Measurements from ENCODE around the gene CAPN10.

Gene CAPN10

DNA sequence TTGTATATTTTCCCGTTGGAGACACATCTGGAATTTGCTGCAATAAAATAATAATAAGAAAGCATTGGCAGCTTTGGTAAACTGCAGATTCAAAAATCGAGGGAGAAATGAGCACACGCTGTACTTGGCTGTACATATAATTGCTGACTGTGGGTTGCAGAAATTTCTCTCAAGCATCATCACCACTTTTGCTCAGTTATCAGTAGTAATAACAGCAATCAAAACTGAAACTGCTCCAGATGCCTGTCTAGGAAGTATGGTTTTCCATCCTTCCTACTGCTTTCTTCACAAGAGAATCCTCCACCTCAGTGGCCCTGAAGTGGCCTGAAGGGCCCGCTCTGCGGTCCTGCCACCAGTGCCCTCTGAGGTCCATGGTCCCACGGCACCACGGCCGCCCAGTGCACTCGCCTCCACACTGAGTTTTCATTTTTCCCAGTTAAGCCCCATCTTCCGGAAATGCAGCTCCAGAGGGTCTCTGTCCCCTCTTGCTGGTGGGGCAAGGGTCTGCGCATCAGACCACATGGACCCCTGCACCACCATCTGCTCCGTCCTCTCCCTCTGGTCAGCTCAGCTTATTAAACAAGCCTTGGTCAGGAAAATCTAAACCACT lies 22.5 kb upstream of the CAPN10 start:
- H3K79me2 ChIP-seq (ENCODE audit: insufficient read depth, low read length), result peaks cover 24% of the 10 kb centered on the region
- H2AFZ ChIP-seq (ENCODE audit: low read depth, low read length, severe bottlenecking), result no peak overlapping the region
- H3K27me3 ChIP-seq (ENCODE audit: low read length), result no peaks in the 10 kb centered on the region
- no peaks in the 10 kb centered on the region for H3K9me3 ChIP-seq (ENCODE audit: insufficient read depth, low read length)
- H3K9me2 ChIP-seq (replicated peaks; ENCODE audit: insufficient read depth, low read length), result no peaks in the 10 kb centered on the region
- H3K4me3 ChIP-seq (ENCODE audit: insufficient read depth, low read length, poor library complexity, severe bottlenecking), result no peak overlapping the region
- no peaks in the 10 kb centered on the region for H4K20me1 ChIP-seq (ENCODE audit: low read depth, low read length)
- H3K4me2 ChIP-seq (ENCODE audit: low read depth, low read length, poor library complexity, severe bottlenecking), result no peak overlapping the region
- no peaks in the 10 kb centered on the region for H3K36me3 ChIP-seq (ENCODE audit: low read length)
- no peak for TF ChIP-seq EZH2phosphoT487 (conservative IDR thresholded peaks at IDR 0.05; ENCODE audit: low read length)
- TF ChIP-seq, protein P1, sequence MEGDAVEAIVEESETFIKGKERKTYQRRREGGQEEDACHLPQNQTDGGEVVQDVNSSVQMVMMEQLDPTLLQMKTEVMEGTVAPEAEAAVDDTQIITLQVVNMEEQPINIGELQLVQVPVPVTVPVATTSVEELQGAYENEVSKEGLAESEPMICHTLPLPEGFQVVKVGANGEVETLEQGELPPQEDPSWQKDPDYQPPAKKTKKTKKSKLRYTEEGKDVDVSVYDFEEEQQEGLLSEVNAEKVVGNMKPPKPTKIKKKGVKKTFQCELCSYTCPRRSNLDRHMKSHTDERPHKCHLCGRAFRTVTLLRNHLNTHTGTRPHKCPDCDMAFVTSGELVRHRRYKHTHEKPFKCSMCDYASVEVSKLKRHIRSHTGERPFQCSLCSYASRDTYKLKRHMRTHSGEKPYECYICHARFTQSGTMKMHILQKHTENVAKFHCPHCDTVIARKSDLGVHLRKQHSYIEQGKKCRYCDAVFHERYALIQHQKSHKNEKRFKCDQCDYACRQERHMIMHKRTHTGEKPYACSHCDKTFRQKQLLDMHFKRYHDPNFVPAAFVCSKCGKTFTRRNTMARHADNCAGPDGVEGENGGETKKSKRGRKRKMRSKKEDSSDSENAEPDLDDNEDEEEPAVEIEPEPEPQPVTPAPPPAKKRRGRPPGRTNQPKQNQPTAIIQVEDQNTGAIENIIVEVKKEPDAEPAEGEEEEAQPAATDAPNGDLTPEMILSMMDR (IDR thresholded peaks at IDR 0.05; ENCODE audit: insufficient read depth, low read length, poor library complexity, severe bottlenecking), result no peak
- peaks cover 34% of the 10 kb centered on the region for H3F3A ChIP-seq (ENCODE audit: insufficient read depth)
- no peak overlapping the region for H3K9ac ChIP-seq (ENCODE audit: low read length)
- H3K27ac ChIP-seq (ENCODE audit: low read depth, low read length), result peak overlapping the region; percentile 93; the same call in 1 of the 2 replicates

DNA sequence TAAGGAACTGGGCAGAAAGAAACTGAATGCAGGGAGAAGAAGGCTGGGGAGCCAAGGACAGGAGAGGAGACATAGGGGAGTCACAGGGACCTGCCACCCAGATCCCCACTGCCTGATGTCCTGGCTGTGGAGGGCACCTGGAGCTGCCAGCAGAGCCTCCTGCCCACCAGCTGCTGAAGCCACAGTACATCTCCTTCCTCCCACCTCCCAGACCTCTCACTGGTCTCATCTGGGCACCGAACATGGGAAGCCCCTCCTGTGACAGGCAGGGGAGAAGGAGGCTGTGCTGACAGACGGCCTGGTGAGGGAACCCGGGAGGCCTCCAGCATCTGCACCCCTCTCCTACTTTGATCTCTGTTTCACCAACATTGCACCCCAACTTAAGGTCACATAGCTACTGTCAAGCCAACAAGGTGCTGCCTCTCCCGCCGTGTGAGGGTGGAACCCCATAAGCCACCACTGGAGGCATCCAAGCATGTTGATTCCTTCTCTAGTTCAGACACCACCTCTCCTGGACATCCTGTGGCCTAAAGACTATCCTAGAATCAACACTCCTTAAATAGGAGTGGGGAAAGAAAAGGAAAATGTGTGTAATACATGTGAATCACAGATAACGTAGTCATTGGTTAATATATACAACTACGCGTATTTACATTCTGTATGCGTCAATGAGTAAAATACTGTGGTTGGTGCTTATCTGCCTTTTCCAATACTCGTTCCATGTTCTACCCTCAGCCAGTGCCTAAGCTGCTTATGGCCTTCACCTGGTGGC lies 21.8 kb upstream of the CAPN10 start:
- H3K4me2 ChIP-seq (ENCODE audit: low read depth, low read length, poor library complexity, severe bottlenecking), result peak overlapping the region; percentile 93
- H4K20me1 ChIP-seq (ENCODE audit: low read depth, low read length), result no peaks in the 10 kb centered on the region
- peak overlapping the region; percentile 93 for H3K27ac ChIP-seq (ENCODE audit: low read depth, low read length)
- no peaks in the 10 kb centered on the region for H3K9me2 ChIP-seq (replicated peaks; ENCODE audit: insufficient read depth, low read length)
- peaks cover 32% of the 10 kb centered on the region for H3F3A ChIP-seq (ENCODE audit: insufficient read depth)
- H3K27me3 ChIP-seq (ENCODE audit: low read length), result no peaks in the 10 kb centered on the region
- peak overlapping the region; percentile 73 for H3K9ac ChIP-seq (ENCODE audit: low read length)
- H3K4me3 ChIP-seq (ENCODE audit: insufficient read depth, low read length, poor library complexity, severe bottlenecking), result no peak overlapping the region
- no peak for TF ChIP-seq EZH2phosphoT487 (conservative IDR thresholded peaks at IDR 0.05; ENCODE audit: low read length)
- TF ChIP-seq, protein P1 (IDR thresholded peaks at IDR 0.05; ENCODE audit: insufficient read depth, low read length, poor library complexity, severe bottlenecking), result no peak
- H3K79me2 ChIP-seq (ENCODE audit: insufficient read depth, low read length), result peaks cover 24% of the 10 kb centered on the region
- H3K9me3 ChIP-seq (ENCODE audit: insufficient read depth, low read length), result no peaks in the 10 kb centered on the region
- H3K36me3 ChIP-seq (ENCODE audit: low read length), result no peaks in the 10 kb centered on the region
- no peak overlapping the region for H2AFZ ChIP-seq (ENCODE audit: low read depth, low read length, severe bottlenecking)

DNA sequence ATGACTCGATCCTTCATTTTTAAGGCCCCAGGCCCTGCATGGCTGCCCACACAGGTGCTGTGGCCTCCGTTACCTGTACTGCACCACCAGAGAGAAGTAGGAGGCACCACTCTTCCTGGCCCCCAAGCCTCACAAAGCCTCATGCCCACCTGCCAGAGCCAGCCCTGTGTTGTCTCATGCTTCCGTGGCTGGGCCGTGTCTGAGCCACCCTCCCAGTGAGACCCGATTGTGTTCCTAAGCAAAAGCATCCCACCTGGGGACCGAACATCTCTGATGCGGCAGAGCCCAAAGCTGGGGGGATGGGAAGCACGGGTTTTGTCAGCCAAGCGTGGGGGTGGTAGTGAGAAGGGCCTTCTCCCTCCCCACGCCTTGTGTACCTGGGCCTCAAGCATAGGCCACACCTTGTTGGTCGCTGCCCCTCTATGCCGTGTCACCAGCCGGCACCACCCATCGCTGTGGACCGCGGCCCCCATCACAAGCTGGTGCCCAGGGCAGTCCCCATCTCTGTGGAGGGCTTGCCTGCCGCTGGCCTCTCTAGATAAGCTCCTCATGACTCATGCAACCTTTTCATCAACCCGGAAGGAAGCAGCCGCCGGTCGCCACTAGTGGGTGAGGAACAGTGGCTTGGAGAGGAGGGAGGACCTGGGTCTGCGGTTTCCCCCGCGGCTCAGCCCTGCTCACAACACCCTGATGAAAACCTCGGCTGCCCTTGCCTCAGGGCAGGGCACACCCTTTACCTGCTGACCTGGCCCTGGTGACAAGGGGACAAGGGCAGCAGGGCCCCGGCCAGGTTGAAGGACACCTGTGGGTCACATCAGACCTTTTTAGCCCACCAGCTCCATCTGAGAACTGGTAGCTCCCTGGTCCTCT lies 21.0 kb upstream of the CAPN10 start:
- H3F3A ChIP-seq (ENCODE audit: insufficient read depth), result peaks cover 28% of the 10 kb centered on the region
- no peaks in the 10 kb centered on the region for H3K9me2 ChIP-seq (replicated peaks; ENCODE audit: insufficient read depth, low read length)
- H3K27me3 ChIP-seq (ENCODE audit: low read length), result no peaks in the 10 kb centered on the region
- no peaks in the 10 kb centered on the region for H3K9me3 ChIP-seq (ENCODE audit: insufficient read depth, low read length)
- H3K36me3 ChIP-seq (ENCODE audit: low read length), result no peaks in the 10 kb centered on the region
- no peaks in the 10 kb centered on the region for H4K20me1 ChIP-seq (ENCODE audit: low read depth, low read length)
- no peak for TF ChIP-seq EZH2phosphoT487 (conservative IDR thresholded peaks at IDR 0.05; ENCODE audit: low read length)
- TF ChIP-seq, protein P1 (IDR thresholded peaks at IDR 0.05; ENCODE audit: insufficient read depth, low read length, poor library complexity, severe bottlenecking), result no peak
- H3K9ac ChIP-seq (ENCODE audit: low read length), result peak overlapping the region; percentile 73
- peaks cover 30% of the 10 kb centered on the region for H3K79me2 ChIP-seq (ENCODE audit: insufficient read depth, low read length)
- H3K4me2 ChIP-seq (ENCODE audit: low read depth, low read length, poor library complexity, severe bottlenecking), result peak overlapping the region; percentile 93
- H2AFZ ChIP-seq (ENCODE audit: low read depth, low read length, severe bottlenecking), result peak overlapping the region; percentile 23
- H3K4me3 ChIP-seq (ENCODE audit: insufficient read depth, low read length, poor library complexity, severe bottlenecking), result peak overlapping the region; percentile 48
- peak overlapping the region; percentile 93 for H3K27ac ChIP-seq (ENCODE audit: low read depth, low read length)

Measured in SU-DHL-6 (cell line).